H1 (cell line): ENCODE results near the gene UPF3A. TPM values are rescaled to one million over a fixed set of nuclear protein-coding genes. Genes with fewer than 3 reads are reported as not detected.

Experiments
- GABPA ChIP-seq: IDR thresholded peaks from 2 replicates; pipeline ENCODE4 v1.6.1; 2011; ENCODE audit warnings: mild to moderate bottlenecking, low read length, moderate library complexity, borderline replicate concordance; ENCODE audit not compliant: insufficient read depth
- polyA plus RNA-seq, 7 experiments: library from polyadenylated mRNA; depleted of rRNA in 3 of 7; stranded (reverse) in 5 of 7; unstranded in 2 of 7; fragments of >200 nt in 5 of 7; fragments of 200-250 nt in 2 of 7; gene quantifications; 1 replicate in 5 of 7; 2 replicates in 1 of 7; 4 replicates in 1 of 7; pipeline versions ENCODE4 v1.2.1 to v1.2.3, GENCODE V29; 2011 to 2013; ENCODE audit warnings: missing spikeins in 2 of 7, mixed read lengths in 2 of 7
- total RNA-seq: library from RNA; stranded (reverse); fragmentation: NEBNext Ultra II Directional; extraction: Animal tissue kit (Norgen Biotek cat#: 25700); gene quantifications from 2 replicates; pipeline ENCODE4 v1.2.1, GENCODE V29; 2021

Gene UPF3A
- total and polyA plus RNA-seq, 2 of the 8 experiments (the other 6 are each of a cell fraction or from before 2014, with no cell fraction given): 47.1 to 58.2 TPM

DNA sequence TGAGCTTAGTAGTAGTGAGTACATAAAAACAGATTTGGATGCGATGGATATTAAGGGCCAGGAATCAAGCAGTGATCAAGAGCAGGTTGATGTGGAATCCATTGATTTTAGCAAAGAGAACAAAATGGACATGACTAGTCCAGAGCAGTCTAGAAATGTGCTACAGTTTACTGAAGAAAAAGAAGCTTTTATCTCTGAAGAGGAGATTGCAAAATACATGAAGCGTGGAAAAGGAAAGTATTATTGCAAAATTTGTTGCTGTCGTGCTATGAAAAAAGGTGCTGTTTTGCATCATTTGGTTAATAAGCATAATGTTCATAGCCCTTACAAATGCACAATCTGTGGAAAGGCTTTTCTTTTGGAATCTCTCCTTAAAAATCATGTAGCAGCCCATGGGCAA is 44.3 kb downstream of the UPF3A start (continued):
- TF ChIP-seq GABPA: no peak
- TF ChIP-seq, all 59 proteins: peak for 0
